ENCODE measurements around the gene BPI.

BPI gene

DNA sequence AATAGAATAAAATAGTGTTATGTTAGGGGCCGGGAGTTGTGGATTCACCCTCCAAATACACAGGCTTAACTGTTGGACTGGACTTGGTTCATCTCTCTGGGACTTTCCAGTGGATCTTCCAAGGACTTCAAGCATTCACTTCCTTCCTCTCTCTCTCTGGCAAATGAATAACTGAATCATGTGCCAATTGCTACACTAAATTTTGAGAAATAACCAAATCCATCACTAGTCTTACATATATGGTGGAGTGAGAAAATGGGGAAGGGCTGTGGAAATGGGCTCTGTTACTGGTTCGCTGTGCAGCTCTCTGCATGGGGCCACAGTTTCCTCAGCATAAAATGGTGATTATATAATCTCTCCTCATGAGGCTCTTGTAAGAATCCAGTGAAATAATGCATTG is 36.7 kb upstream of the BPI start:
- peaks cover 13 to 17% of the 10 kb centered on the region in 2 experiments for H3K4me1 ChIP-seq (ENCODE audit: control insufficient read depth in 1 of 2, insufficient read depth in 1 of 2, low read depth in 1 of 2, low read length in 1 of 2)
- H3K27ac ChIP-seq, result no peak overlapping the region
- H3K9me3 ChIP-seq, result no peaks in the 10 kb centered on the region
- H3K27me3 ChIP-seq, result no peaks in the 10 kb centered on the region
- no peak overlapping the region for H3K4me3 ChIP-seq (ENCODE audit: low read depth in 1 of 2, low read length in 1 of 2)
- no peaks in the 10 kb centered on the region for H3K36me3 ChIP-seq
- TF ChIP-seq, protein P1, sequence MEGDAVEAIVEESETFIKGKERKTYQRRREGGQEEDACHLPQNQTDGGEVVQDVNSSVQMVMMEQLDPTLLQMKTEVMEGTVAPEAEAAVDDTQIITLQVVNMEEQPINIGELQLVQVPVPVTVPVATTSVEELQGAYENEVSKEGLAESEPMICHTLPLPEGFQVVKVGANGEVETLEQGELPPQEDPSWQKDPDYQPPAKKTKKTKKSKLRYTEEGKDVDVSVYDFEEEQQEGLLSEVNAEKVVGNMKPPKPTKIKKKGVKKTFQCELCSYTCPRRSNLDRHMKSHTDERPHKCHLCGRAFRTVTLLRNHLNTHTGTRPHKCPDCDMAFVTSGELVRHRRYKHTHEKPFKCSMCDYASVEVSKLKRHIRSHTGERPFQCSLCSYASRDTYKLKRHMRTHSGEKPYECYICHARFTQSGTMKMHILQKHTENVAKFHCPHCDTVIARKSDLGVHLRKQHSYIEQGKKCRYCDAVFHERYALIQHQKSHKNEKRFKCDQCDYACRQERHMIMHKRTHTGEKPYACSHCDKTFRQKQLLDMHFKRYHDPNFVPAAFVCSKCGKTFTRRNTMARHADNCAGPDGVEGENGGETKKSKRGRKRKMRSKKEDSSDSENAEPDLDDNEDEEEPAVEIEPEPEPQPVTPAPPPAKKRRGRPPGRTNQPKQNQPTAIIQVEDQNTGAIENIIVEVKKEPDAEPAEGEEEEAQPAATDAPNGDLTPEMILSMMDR (IDR thresholded peaks at IDR 0.05), result no peak

DNA sequence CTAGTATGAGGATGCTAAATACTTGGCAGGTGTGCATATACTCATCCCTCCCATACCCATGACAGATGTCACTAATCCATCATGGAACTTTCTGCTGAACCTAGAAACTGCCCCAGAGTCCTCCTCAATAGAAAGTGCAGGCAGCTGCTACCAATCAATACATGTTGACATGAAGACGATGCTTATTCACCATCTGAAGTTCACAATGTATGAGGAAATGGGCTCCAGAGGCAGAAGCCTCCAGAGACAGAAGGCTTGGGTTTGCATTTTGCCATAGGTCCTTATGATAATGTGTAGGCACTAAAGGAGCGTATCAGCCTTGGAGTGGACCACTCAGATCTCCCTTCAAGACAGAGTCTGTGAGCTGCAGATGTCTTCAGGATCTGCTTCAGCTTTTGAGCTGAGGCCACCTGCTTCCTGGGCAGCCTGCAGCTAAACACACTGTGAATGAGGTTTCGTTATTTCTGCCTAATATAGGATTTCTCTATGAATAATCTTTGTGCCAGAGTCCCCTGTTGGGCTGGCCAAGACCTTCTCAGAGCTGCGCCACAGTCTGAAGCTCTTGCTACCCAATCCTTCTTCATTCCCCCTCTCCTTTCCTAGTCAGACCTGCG is 35.9 kb upstream of the BPI start:
- Histone ChIP-seq H3K4me1 (ENCODE audit: control insufficient read depth in 1 of 2, insufficient read depth in 1 of 2, low read depth in 1 of 2, low read length in 1 of 2) (peaks cover 19 to 24% of the 10 kb centered on the region in 2 experiments), H3K4me3 (ENCODE audit: low read depth in 1 of 2, low read length in 1 of 2) (no peak overlapping the region)

DNA sequence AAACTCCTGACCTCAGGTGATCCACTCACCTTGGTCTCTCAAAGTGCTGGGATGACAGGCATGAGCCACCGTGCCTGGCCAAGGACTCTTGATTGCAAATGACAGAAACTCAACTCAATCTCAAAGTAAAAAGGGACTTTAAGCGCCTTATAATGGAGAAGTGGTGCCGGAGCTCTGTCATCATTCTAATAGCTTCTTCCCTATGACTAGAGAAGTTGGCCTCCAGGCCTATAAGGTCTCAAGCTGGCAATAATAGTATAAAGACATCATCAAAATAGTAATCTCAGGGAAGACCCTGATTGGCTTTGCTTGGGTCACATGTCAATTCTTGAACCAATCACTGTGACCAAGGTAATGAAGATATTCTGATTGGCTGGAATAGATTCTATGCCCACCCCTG is 34.9 kb upstream of the BPI start:
- Histone ChIP-seq H3K36me3 (no peaks in the 10 kb centered on the region), H3K4me1 (ENCODE audit: control insufficient read depth in 1 of 2, insufficient read depth in 1 of 2, low read depth in 1 of 2, low read length in 1 of 2) (peaks cover 19 to 27% of the 10 kb centered on the region in 2 experiments), H3K9me3 (no peaks in the 10 kb centered on the region), H3K27me3 (no peaks in the 10 kb centered on the region), H3K27ac (no peak overlapping the region), H3K4me3 (ENCODE audit: low read depth in 1 of 2, low read length in 1 of 2) (no peak overlapping the region)
- TF ChIP-seq, protein P1 (IDR thresholded peaks at IDR 0.05), result no peak

More for the DNA sequence above, 35.9 kb upstream of the BPI start:
- H3K27me3 ChIP-seq, result no peaks in the 10 kb centered on the region
- no peak overlapping the region for H3K27ac ChIP-seq
- H3K9me3 ChIP-seq, result no peaks in the 10 kb centered on the region
- TF ChIP-seq, protein P1 (IDR thresholded peaks at IDR 0.05), result no peak
- H3K36me3 ChIP-seq, result no peaks in the 10 kb centered on the region

DNA sequence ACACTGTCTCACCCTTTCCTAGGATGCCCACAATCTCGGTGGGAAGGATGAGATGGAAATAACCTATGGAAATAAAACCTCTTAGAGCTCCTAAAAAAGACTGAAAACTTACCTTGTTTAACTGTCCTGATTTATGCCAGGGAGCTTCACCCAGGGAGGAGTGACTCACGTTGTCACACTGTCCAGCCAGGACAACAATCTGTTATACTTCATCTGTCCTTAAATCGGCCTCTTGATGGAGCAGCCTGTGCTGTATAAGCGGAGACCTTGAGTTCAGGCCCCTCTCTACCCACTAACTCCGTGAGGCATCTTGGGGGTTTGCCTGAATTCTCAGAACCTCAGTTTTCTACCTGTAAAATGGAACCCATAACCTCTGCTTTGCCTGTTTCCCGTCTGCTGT is 34.2 kb upstream of the BPI start:
- Histone ChIP-seq H3K27ac (no peak overlapping the region), H3K27me3 (no peaks in the 10 kb centered on the region), H3K4me1 (ENCODE audit: control insufficient read depth in 1 of 2, insufficient read depth in 1 of 2, low read depth in 1 of 2, low read length in 1 of 2) (peaks cover 19 to 27% of the 10 kb centered on the region in 2 experiments), H3K36me3 (no peaks in the 10 kb centered on the region), H3K9me3 (no peaks in the 10 kb centered on the region), H3K4me3 (ENCODE audit: low read depth in 1 of 2, low read length in 1 of 2) (no peak overlapping the region)
- TF ChIP-seq, protein P1 (IDR thresholded peaks at IDR 0.05), result no peak

DNA sequence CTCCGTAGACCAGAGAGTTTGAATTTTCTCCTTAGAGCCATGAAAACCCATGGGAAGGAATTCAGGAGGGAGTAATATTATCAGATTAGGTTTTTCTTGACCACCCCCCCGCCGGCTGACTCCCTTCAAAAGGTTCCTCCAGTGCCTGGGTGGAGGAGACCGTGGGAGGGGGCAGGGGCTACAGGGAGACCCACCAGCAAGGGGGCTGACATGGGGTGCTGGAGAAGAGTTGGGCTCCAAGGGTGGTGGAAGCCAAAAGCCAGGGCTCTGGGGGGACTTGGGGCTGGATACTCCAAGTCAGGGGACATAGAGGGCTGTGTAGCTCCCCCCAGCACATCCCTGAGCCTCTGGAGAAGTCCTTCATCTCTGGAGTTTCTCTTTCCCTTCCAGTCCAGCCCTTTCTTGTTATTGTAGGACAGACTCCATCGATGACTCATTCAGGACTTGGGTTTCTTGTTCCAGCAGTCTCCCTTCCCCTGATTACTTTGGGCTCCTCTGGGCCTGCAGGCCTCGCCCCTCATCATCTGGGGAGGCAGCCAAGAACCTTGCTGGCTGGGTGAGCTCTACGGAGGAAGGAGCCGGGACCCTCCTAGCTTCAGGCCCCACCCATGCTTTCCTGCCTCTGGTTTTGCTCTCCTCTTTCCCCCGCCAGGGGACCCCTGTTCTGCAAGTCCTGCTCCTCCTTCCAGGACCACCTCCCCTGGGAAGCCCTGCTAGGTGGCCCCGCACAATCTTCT is 32.9 kb upstream of the BPI start:
- H3K27ac ChIP-seq, result no peak overlapping the region

More for the DNA sequence above, 32.9 kb upstream of the BPI start:
- TF ChIP-seq, protein P1 (IDR thresholded peaks at IDR 0.05), result no peak
- H3K4me1 ChIP-seq (ENCODE audit: control insufficient read depth in 1 of 2, insufficient read depth in 1 of 2, low read depth in 1 of 2, low read length in 1 of 2), result peaks cover 31 to 38% of the 10 kb centered on the region in 2 experiments
- no peak overlapping the region for H3K4me3 ChIP-seq (ENCODE audit: low read depth in 1 of 2, low read length in 1 of 2)
- no peaks in the 10 kb centered on the region for H3K9me3 ChIP-seq
- H3K36me3 ChIP-seq, result no peaks in the 10 kb centered on the region
- H3K27me3 ChIP-seq, result no peaks in the 10 kb centered on the region
